Type B pancreatic cell (in vitro differentiated cells): Measurements from ENCODE around the gene RTKN2. TPM values are rescaled to one million over a fixed set of nuclear protein-coding genes. Genes with fewer than 3 reads are reported as not detected.

Experiments
- total RNA-seq: library from RNA; stranded (reverse); gene quantifications from 2 replicates; pipeline ENCODE4 v1.2.1, GENCODE V29; 2021; ENCODE audit warnings: low replicate concordance

RTKN2 gene
- total RNA-seq, 1 donor from 2014 or later: 10.0 TPM

Other genes starting within 250 kb of the RTKN2 start
- gene ZNF365, start 105.5 kb upstream of the RTKN2 start, total RNA-seq: 0.38 and 0.63 TPM in 2 replicates